HFFc6 (cell line): Measurements from ENCODE around the gene CYBA. TPM values are rescaled to one million over a fixed set of nuclear protein-coding genes. Genes with fewer than 3 reads are reported as not detected.

Source experiments
- DNase-seq: peaks from one replicate; pipeline ENCODE4 v3.0.0-alpha.2; 2018
- H3K27ac Mint-ChIP-seq: 2 replicates; pipeline ENCODE4 v1.8.0; 2020; ENCODE audit warnings: mild to moderate bottlenecking, mixed read lengths
- H3K27me3 Mint-ChIP-seq: 2 replicates; pipeline ENCODE4 v1.8.0; 2021; ENCODE audit warnings: mild to moderate bottlenecking, moderate library complexity, mixed read lengths; ENCODE audit not compliant: insufficient read depth
- H3K36me3 Mint-ChIP-seq: 2 replicates; pipeline ENCODE4 v1.8.0; 2021; ENCODE audit warnings: low read depth, mixed read lengths
- H3K4me1 Mint-ChIP-seq: 2 replicates; pipeline ENCODE4 v1.8.0; 2020; ENCODE audit warnings: low read depth, mixed read lengths
- H3K4me3 Mint-ChIP-seq: 2 replicates; pipeline ENCODE4 v1.8.0; 2020; ENCODE audit warnings: mild to moderate bottlenecking, moderate library complexity, mixed read lengths
- H3K9me3 Mint-ChIP-seq: 2 replicates; pipeline ENCODE4 v1.8.0; 2020; ENCODE audit warnings: mild to moderate bottlenecking, mixed read lengths
- total RNA-seq, 6 experiments: library from RNA; stranded (reverse); fragmentation: NEBNext Ultra II Directional; extraction: Animal tissue kit (Norgen Biotek cat#: 25700); gene quantifications; 2 replicates in 1 of 6; 3 replicates in 5 of 6; pipeline ENCODE4 v1.2.3, GENCODE V29; 2021
- TF ChIP-seq, protein P1 (sequence below): fragments of 200-600 bp; sonication (generic); IDR thresholded peaks from 2 replicates; pipeline ENCODE4 v1.5.0; 2021; ENCODE audit warnings: antibody characterized with exemption, mild to moderate bottlenecking

Gene CYBA
- total RNA-seq, 6 experiments from 2014 or later = 29.0 to 228 (median 36.9) TPM

GRCh38 chr16:88693420-88694177, 42.7 kb upstream of the CYBA start:
- TF ChIP-seq, protein P1, sequence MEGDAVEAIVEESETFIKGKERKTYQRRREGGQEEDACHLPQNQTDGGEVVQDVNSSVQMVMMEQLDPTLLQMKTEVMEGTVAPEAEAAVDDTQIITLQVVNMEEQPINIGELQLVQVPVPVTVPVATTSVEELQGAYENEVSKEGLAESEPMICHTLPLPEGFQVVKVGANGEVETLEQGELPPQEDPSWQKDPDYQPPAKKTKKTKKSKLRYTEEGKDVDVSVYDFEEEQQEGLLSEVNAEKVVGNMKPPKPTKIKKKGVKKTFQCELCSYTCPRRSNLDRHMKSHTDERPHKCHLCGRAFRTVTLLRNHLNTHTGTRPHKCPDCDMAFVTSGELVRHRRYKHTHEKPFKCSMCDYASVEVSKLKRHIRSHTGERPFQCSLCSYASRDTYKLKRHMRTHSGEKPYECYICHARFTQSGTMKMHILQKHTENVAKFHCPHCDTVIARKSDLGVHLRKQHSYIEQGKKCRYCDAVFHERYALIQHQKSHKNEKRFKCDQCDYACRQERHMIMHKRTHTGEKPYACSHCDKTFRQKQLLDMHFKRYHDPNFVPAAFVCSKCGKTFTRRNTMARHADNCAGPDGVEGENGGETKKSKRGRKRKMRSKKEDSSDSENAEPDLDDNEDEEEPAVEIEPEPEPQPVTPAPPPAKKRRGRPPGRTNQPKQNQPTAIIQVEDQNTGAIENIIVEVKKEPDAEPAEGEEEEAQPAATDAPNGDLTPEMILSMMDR = no peak
- Mint-ChIP-seq H3K27me3 (peaks cover 20% of the 10 kb centered on the region), H3K36me3 (no peaks in the 10 kb centered on the region), H3K4me3 (no peak overlapping the region), H3K27ac (no peak overlapping the region), H3K4me1 (no peaks in the 10 kb centered on the region), H3K9me3 (no peaks in the 10 kb centered on the region)
- DNase-seq = no peak

GRCh38 chr16:88692861-88693260, 42.0 kb upstream of the CYBA start:
- no peaks in the 10 kb centered on the region for H3K4me1 Mint-ChIP-seq
- H3K27me3 Mint-ChIP-seq = peaks cover 20% of the 10 kb centered on the region
- TF ChIP-seq, protein P1 = no peak
- DNase-seq = no peak
- H3K4me3 Mint-ChIP-seq = no peak overlapping the region
- no peak overlapping the region for H3K27ac Mint-ChIP-seq
- H3K9me3 Mint-ChIP-seq = no peaks in the 10 kb centered on the region
- no peaks in the 10 kb centered on the region for H3K36me3 Mint-ChIP-seq

- Mint-ChIP-seq H3K27ac (no peak overlapping the region), H3K4me3 (no peak overlapping the region), H3K36me3 (no peaks in the 10 kb centered on the region), H3K4me1 (no peaks in the 10 kb centered on the region), H3K27me3 (peaks cover 20% of the 10 kb centered on the region), H3K9me3 (no peaks in the 10 kb centered on the region)
- TF ChIP-seq, protein P1 = no peak
- DNase-seq = no peak
Measured at GRCh38 chr16:88691924-88692560, 41.2 kb upstream of the CYBA start.

DNA sequence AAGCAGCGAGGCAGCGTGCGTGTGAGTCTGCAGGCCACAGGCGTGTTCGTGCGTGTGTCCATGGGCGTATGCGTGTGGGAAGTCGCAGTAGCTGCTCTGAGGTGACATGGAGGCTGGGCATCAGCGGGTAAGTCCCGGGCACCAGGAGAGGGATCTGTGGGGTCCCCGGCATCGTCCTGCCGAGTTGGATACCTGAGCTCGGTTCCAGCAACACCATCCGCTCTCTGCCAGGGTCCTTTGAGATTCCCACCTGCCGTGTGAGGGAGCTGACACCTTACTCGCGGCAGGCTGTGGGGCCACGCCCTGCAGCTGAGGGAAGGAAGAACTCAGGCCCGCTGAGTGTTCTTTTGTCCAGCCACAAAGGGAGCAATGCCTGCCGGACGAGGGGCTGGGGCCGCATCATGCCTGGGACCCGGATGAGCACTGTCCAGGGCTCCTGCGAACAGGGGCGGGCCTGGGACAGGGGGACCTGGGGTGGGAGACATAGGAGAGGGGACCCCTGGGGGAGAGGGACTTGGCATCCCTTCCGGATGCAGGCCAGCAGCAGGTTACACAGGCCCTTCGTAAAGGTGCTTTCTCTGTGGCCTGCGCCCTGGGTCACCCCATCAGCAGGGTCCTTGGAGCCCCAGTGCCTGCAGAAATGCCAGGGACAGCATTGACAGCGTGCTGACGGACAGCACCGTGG, 40.4 kb upstream of the CYBA start:
- H3K27me3 Mint-ChIP-seq = peaks cover 20% of the 10 kb centered on the region
- no peak for DNase-seq
- H3K4me1 Mint-ChIP-seq = no peaks in the 10 kb centered on the region
- no peak overlapping the region for H3K4me3 Mint-ChIP-seq
- H3K9me3 Mint-ChIP-seq = no peaks in the 10 kb centered on the region
- H3K36me3 Mint-ChIP-seq = no peaks in the 10 kb centered on the region
- no peak overlapping the region for H3K27ac Mint-ChIP-seq
- TF ChIP-seq, protein P1 = no peak

- no peaks in the 10 kb centered on the region for H3K4me1 Mint-ChIP-seq
- H3K9me3 Mint-ChIP-seq = no peaks in the 10 kb centered on the region
- no peak overlapping the region for H3K4me3 Mint-ChIP-seq
- no peaks in the 10 kb centered on the region for H3K36me3 Mint-ChIP-seq
- DNase-seq = no peak
- TF ChIP-seq, protein P1 = no peak
- no peak overlapping the region for H3K27ac Mint-ChIP-seq
- H3K27me3 Mint-ChIP-seq = peaks cover 20% of the 10 kb centered on the region
Measured at GRCh38 chr16:88690341-88691128, 39.7 kb upstream of the CYBA start.
